Stimulated activated CD8-positive, alpha-beta memory T cell treated with anti-CD3 and anti-CD28 coated beads, Interleukin-4, amount 100 ng/mL, for 48 hours (primary cell): ENCODE data around the gene LDHD.

ENCODE experiments used
- DNase-seq: peaks from one replicate; pipeline ENCODE4 v3.0.0-alpha.2; 2020

Gene LDHD

DNA sequence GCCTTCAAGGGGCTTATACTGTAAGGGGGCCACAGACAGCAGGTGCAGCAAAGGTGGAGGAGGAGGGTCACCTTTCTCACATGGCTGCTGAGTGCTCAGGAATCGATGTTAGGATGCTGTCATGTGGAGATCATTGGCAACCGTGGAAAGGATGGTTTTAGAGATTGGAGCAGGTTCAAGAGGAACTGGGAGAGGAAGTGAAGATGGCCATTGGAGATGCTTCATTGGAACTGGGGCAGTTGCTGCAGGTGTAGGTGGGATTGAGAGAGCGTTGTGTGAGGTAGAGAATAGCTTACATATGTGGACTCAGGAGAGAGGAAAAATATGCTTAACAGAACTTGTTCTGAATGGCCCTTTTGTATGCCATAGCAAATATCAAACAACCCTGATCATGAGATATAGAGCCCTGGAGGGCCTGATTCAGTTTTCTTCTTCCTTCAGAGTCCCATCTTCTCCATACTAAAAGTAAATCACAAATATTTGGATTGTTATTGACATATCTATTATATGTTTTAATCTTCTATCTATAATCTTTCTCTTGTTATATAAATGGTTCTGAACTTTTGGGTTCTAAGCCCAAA lies 40.8 kb downstream of the LDHD start:
- DNase-seq: no peak

GRCh38 chr16:75074920-75075687 lies 41.5 kb downstream of the LDHD start:
- peak; percentile 83 for DNase-seq

- DNase-seq: no peak
These were observed 42.2 kb downstream of the LDHD start for GRCh38 chr16:75074304-75074793.

- no peak for DNase-seq
These were observed 42.9 kb downstream of the LDHD start for GRCh38 chr16:75073545-75074303.

DNA sequence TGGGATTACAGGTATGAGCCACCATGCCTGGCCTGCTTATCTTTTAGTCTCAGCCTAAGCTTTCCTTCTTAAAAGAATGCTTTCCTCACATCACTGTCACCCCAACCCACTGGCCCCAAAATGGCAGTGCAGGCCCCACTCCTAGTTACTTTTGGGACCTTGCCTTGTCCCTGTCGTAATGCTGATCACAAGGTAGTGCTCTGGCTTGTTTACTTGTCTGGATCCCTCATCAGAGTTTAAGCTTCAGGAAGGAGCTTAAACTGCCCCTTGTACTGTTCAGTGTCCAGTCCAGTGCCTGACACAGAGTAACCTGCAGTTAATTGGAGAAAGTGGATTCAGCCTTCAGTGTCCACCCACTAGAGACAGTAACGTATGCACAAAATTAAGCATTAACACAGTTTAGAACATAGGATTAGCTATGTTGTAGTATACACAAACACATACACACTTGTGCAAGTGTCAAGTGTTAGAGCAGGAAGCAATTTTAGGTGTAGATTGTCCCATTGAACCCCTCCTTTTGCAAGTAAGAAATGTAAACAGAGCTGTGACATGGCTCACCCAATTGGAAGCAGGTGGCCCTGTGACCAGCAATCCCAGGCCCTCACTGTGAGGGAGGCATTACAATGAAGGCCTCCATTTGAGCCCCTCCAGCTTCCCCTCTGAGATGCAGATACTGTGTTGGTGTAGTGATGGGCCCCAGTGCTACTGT lies 44.2 kb downstream of the LDHD start:
- no peak for DNase-seq

GRCh38 chr16:75071621-75072020 lies 45.0 kb downstream of the LDHD start:
- DNase-seq: no peak

- no peak for DNase-seq
These were observed 46.4 kb downstream of the LDHD start for GRCh38 chr16:75070012-75070841.

GRCh38 chr16:75068085-75069031 lies 48.2 kb downstream of the LDHD start:
- no peak for DNase-seq

DNA sequence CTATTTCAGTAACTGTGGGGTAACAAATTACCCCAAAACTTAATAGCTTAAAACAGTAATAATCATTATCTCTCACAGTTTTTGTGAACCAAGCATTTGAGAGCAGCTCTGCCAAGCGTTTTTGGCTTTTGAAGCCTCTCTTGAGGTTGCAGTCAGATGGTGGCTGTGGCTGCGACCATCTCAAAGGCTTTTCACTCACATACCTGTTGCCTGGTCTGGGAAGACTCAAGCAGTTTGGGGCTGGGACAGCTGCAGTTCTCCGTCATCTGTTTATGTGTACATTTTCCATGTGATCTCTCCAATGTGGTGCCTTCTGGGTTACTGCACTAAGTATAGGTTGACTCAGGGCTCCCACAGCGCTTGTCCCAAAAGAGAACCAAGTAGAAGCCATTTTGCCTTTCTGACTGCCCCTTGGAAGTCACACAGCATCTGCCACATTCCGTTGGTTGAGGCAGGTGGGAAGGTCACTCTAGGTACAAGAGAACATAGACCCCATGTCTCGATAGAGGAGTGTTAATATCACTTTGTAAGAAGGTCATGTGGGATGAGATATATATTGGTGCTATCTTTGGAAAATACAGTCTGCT lies 49.6 kb downstream of the LDHD start:
- DNase-seq: no peak

GRCh38 chr16:75065521-75066149 lies 50.9 kb downstream of the LDHD start:
- no peak for DNase-seq

DNA sequence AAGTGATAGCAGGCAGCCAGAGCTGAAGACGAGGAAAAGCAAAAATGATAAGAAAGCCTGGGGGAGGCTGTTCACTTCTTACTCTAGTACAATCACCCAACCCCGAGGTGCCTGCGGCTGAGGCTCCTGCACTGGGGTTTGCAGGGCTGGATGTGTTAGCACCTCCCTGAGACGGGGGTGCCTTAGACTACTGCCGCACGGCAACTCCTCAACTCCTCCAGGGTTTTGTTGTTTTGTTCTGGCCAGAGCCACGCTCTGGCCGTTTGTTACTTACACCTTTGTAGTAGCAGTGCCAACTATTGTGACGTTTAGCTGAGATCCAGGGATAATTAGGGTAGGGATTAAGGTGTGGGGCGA lies 51.5 kb downstream of the LDHD start:
- DNase-seq: peak; percentile 47

GRCh38 chr16:75064403-75065148 lies 52.0 kb downstream of the LDHD start:
- peak; percentile 37 for DNase-seq

DNA sequence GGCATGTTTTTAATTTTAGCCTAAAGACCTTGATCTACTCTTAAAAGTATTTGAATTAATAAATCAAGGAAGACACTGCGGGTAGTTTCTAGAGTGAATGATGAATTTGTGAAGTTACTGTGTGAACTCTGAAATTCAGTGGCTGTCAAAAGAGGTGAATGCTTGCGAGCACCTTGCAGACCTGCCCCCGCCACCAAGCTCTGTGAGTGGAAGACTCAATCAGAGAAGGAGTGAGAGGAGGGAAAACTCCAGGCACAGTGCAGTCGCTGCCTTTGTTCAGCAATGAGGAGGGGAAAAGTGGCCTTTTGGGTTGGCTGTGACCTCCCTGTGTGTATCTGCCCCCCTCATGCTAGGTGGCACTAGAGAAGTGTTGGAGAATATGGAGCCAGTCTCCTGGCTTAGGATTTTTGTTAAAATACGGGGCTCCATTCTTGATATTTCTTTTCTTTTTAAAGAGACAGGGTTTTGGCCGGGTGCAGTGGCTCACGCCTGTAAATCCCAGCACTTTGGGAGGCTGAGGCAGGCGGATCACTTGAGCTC lies 53.0 kb downstream of the LDHD start:
- no peak for DNase-seq

DNA sequence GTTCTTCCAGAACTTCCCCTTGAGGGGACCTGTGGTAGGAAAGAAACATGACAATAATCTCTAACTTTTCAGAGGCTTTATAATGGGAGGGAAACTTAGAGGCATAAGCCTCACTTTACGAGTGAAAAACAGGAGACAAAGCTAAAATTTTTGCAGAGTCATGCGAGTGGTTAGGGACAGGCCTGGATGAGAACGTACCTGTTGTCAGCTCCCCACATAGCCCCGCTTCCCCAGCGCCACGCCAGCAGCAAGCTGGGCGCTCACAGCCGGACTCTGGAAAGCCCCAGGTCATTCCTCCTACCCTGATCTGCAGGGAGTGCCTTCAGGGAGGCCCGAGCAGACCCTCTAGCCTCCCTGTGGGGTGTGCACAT lies 53.6 kb downstream of the LDHD start:
- DNase-seq: no peak

- DNase-seq: no peak
These were observed 54.2 kb downstream of the LDHD start for GRCh38 chr16:75062135-75062975.
